Activated naive CD4-positive, alpha-beta T cell treated with Interleukin-2 at 50 U/mL for 16 hours (primary cell): ENCODE data around the gene BID.

Experiments used
- DNase-seq: peaks from one replicate; pipeline ENCODE4 v3.0.0-alpha.2; 2020

The BID gene

DNA sequence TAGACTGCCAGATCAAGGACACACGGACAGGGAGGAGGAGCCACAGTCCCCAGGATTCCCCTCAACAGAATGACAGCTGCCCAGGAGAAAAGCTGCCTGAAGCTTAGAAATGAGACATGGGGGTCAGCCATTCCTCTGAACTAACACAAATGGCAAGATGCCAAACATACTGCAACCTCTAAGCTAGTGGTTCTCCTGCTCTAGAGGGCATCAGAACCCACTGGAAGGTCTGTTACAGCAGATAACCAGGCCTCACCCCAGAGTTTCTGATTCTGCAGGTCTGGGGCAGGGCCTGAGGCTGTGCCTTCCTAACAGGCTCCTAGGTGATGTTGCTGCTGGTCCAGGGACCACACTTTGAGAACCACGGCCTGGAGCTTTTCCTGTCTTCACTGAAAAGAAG is 28.6 kb upstream of the BID start:
- DNase-seq = no peak

DNA sequence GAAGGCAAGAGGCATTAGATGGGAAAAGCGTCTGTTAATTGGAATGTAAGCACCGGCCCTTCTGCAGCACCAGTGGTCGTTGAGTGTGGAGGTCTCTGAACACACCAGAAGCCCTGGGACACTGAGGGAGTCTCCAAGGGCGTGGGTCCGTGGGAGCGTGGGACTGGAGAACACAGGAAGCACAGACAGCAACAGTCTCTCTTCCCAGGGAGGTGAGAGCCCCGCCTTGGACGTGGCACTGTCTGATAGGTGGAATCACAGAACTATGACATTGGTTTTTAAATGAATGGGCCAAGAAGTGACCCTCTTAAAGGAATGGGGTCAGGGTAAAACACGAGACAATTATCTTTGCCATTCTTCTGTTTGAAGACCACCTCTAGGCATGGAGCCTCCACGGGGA is 28.1 kb upstream of the BID start:
- DNase-seq = no peak

DNA sequence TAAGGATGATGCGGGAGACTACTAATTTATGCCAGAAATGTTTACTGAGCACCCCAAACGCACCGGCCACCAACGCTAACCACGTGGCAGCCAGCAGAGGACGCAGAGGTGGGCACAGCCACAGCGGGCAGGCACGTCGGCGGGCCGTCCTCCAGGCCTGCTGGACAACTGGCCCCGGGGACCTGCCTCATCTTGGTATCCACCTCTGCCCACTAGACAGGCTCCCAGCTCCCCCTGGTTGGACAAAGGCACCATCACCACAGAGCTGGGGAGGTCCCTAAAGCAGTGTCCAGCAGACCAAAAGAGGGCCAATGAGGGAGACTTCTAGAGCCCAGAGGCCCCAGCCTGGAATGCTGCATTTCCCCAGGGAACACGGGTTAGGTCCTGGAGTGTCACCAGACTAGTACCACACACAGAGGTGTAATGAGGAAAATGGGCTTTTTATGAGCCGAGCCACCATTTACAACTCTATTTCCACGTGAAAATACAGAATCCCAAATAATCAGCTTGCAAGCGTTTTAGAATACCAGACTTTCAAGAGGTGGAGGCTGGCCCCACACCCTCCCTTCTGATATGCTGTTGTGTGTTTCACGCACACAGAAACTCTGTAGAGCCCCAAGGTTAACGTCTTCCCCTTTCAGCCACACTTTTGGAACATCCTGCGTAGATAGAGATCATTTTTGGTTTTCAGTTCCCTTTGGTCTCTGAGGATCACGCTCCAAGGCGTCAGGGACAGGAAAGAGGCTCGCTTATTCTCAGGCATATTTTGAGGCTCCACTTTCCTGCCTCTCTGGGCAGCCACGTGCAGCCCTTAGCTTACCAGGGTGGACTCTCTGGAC is 23.7 kb upstream of the BID start:
- no peak for DNase-seq

DNA sequence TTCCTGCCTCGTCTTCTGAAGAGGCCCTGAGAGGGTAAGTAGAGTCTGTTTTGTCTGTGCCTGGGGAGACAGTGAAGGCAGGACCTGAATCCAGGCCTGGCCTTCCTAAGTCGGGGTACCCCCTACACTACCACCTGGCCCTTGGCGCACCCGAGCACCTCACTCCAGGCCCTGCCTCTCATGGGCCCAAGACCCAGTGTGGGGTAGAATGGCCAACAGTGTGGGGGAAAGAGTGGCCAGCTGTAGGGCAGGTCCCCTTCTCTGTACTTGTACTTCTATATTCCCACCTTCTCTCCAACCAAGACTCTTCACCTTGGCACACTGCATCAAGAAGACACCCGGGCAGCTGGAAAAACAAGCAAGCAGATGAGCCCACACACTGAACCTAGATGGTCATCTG is 22.4 kb upstream of the BID start:
- DNase-seq = no peak

GRCh38 chr22:17795661-17796548 is 21.6 kb upstream of the BID start:
- no peak for DNase-seq

DNA sequence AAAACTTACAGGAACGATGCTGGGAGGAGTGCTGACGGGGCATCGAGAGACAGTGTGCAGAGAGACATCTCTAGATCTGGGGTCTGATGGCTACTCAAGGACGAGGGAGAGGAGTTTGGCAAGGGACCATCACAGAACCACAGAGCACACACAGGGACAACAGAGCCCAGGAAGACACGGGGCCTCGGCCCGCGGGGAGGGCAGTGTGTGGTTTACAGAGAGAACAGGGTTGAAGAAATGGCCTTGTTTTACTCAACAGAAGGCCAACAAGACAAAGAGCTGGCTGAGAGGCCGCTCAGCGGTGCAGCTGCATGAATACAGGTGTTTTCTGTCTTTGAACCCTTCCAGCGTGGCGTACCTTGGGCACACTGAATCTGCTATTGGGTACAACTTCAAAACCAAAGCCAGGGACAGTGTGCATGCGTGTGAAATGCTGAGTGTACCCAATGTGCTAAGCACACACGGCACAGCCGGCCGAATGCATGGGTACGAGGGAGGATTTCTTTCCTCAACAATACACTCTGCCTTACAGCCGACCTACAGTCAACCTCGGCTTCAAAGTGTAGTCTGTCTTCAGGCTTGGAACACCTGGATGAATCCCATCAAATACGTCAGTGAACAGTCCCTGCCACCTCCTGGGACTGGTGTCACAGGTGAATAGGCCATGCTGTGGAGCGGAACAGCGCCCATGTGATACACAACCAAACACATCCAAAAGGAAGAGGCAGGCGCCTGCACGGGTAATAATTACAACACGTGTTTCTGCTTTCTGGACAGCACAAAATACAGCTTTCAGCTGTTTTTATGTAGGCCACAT is 20.7 kb upstream of the BID start:
- DNase-seq = no peak

GRCh38 chr22:17792854-17793434 is 18.7 kb upstream of the BID start:
- DNase-seq = no peak

DNA sequence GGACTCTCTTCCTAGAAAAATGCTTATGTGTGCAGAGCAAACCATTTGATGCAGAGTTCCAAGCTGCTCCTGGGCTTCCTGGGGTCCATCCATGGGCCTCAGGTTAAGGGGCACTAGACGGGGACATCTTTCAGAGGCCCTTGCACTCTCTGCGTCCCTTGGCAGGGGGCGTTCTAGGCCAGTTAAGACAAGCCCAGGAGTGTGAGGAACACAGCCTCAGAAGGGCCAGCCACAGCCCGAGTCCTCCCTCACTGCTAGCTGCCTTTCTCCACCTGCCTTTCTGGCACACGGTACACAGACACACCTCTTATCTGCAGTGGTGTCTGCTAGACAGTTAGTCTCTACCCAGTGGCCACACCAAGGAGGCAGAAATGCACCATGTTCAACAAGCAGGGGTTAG is 18.0 kb upstream of the BID start:
- DNase-seq = no peak

- DNase-seq = no peak
Measured at GRCh38 chr22:17791196-17791595, 16.9 kb upstream of the BID start.

- DNase-seq = no peak
Measured at GRCh38 chr22:17789379-17790200, 15.3 kb upstream of the BID start.

DNA sequence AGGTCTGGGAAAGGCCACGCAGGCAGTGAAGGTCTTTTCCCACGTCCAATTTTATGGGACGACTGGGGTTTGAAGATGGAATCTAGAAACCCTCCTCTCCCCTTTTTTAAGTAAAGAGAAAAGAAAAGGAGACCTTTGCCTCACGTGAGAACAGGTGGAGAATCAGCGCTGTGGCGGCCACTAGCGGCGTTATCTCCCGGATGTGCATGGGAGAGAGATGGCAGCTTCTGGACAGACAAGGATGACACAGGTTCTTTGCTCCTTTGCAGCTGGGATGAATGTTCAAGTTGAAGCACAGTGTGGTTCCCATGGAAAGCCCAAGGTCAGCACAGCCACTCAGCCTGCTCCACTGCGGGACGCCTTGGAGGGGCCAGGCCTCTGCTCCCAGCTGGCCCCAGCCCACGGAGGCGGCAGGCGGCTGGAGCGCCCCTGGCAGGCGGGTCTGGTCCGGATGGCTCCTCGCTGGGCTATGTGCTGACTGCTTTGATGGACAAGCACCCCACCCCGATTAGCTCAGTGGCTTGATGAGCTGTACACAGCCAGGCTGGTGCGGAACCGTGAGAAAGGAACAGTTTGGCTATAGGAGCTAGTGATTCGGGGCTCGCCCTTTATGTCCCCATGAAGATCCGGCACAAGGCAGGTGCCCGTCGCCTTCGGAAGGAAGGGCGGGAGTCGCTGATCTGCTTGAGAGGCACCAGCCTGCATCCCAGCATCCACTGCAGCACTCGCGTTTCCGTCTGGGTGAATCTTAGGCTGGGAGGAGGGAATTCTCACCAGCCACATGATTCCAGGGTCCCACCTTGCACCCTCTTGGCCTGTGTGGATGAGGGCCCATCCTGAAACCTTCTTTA is 14.5 kb upstream of the BID start:
- DNase-seq = no peak

- DNase-seq = no peak
Measured at GRCh38 chr22:17787716-17788330, 13.6 kb upstream of the BID start.

GRCh38 chr22:17787241-17787640 is 13.0 kb upstream of the BID start:
- DNase-seq = no peak

DNA sequence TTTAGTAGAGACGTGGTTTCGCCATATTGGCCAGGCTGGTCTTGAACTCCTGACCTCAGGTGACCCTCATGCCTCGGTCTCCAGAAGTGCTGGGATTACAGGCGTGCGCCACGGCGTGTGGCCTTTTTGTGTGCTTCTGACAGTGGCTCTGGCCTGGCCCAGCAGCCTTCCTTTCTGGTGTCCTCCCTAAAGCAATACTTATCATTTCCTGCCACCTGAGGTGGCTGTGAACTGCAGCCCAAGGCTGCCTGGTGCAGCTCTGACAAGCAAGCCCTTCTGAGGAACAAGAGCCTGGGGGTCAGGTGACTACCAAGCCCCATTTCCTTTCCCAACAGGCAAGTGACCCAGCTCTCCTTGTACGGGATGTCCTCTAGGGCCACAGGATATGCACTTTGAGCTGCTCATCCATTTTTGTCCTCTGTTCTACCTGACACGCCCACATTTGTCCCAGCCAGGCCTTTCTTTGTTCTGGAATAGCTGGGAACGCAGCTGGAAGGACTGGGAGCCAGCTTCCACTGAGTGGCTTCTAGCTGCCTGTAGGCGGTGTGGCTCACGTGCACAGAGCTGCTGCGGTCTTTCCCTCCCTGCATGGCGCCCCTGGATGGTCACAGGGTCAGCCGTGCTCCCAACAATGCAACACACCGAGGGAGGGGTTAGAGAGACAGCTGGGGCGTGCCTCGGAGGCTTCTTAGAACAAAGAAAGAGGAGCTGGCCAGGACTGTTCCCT is 12.3 kb upstream of the BID start:
- DNase-seq = no peak

DNA sequence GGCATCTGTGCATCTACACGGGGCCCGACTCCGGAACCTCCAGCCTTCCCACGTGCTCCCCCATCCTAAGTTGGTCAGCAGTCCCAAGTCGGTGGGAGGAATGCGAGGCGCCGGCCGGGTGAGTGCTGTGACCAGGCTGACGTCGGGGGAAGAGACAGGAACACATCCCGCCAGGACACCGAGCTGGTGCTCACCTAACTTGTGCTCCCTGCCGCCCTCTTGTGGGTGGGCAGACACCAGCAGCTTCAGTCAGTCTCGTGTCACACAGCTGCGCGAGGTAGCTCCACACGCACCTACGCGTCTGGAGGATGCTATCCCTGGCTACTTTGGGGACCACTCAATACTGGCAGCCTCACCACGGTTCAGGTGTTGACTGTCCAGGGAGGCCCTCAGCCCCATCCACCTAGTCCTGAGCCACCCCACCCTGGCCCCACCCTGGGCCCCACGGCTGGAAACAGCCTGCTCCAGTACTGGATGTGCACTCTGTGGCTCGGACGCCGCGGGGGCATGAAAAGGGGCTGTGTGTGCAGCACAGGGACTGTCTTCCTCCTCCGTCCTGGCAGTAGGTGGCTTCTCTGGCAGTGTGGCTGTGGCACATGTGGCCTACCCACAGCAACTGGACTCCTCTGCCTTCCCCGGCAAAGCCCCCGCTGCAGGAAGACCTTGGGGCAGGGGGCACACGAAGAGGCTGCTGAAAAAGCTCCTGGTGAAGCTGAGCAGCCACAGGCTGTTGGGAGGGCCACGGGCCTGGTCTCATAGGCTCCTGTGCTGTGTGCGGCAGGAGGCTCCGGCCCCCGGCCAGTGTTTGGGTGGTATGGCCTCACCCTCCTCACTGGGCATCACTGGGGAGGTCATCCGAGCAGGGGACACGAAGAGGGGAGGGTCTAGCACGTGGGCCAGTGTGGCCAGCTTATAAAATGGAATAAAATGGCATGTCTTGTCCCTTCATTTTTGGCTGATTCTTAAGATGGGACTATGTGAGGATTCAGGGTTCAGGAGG is 11.2 kb upstream of the BID start:
- DNase-seq = peak; percentile 75

GRCh38 chr22:17784776-17785175 is 10.5 kb upstream of the BID start:
- DNase-seq = no peak

DNA sequence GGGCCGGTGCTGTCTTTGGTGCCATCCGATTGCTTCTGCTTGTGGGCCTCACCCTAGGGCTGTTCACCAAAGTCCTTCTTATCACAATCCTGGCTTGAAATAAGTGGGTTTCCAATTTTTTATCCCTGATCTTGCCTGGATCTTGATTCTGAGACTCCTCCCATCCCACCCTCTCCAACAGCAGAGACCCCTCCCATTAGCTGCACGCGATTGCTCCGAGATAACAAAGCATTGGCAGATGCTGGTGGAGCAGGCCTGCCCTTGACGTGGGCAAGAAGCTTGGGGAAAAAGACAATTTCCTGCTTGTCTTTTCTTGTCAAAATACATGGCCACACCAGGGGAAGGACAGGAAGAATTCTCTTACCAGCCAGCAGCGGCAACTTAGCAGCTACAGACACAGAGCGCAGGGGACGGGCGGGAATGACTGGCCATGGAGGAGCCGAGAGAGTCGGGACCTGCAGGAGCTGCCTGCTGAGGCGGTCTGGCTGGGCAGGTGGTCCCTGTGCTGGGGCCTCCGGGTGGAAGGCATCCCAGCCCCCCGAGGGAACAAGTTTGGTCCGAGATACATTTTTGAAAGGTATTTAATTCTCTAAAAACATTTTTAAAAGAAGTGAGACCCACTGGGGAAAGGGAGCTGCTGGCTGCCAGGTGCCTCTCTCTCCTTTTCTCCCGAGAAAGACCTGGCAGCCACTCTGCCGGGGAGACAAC is 9.7 kb upstream of the BID start:
- DNase-seq = no peak

DNA sequence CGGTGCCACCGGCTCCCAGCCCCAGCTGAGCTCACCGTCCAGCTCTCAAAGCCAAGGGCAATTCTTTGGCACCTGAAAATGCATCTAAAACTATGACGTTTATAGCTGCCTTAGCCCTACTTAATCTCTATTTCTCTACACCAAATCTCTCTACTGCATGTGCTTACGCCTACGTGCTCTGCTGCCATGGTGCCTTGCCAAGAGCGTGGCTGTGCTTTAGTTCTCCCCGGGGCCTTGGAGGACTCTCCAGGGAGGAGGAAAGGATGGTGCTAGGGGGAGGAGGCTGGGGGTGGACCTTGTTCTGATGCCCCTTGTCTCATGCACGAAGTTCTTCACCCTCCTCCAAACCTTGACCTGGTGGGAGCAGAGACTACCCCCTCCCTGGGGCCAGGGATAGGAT is 9.0 kb upstream of the BID start:
- no peak for DNase-seq
